ENCODE measurements around the gene CFAP90.

The CFAP90 gene

GRCh38 chr5:7886849-7887475 is 36.0 kb upstream of the CFAP90 start:
- Mint-ChIP-seq H3K9me3 (no peaks in the 10 kb centered on the region), H3K4me3 (no peak overlapping the region), H3K4me1 (no peaks in the 10 kb centered on the region), H3K36me3 (ENCODE audit: low read depth) (peaks cover 66% of the 10 kb centered on the region), H3K27ac (no peak overlapping the region), H3K27me3 (ENCODE audit: low read depth, poor library complexity) (no peaks in the 10 kb centered on the region)
- peak; percentile 49 for TF ChIP-seq CTCF (IDR thresholded peaks at IDR 0.05)
- no peak for DNase-seq

DNA sequence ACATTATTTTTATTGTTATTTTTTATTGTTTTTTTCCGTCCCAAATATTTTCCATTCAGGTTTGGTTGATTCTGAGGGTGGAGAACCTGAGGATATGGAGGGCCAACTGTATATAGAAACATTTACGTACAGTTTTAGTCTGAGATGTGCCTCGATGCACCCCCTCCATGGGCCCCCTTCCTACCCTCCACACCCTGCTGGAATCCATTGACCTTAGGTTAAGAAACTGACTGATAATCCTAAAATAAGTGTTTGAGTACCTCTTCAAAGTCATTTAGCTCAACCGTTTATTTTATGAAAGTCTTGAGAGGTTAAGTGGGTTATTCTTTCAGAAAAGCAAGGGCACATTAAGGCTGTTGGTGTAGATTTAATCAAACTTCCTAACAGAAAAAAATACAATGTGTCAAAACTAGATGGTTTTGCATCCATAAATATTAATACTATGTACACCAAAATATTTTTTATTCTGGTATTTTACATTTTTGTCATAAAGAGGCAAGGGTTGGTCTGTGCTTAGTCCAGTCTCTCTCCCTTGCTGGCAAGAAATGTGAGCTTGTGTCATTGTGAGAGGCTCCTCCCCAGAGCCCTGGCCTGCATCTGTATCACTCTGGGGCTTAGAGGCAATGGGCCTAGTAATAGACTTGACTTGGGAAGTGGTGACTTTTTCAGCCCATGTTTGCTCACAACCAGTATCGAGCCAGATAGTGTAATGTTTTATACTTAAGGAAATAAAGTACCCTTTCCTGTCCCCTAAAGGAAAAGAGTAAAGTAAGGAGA is 33.7 kb upstream of the CFAP90 start:
- Mint-ChIP-seq H3K27ac (no peak overlapping the region), H3K4me3 (no peak overlapping the region)
- no peak for TF ChIP-seq CTCF (IDR thresholded peaks at IDR 0.05)

GRCh38 chr5:7882926-7883325 is 32.0 kb upstream of the CFAP90 start:
- no peaks in the 10 kb centered on the region for H3K27me3 Mint-ChIP-seq (ENCODE audit: low read depth, poor library complexity)
- TF ChIP-seq CTCF (IDR thresholded peaks at IDR 0.05): no peak
- peaks cover 59% of the 10 kb centered on the region for H3K36me3 Mint-ChIP-seq (ENCODE audit: low read depth)
- H3K9me3 Mint-ChIP-seq: no peaks in the 10 kb centered on the region
- no peak for DNase-seq
- H3K4me1 Mint-ChIP-seq: no peaks in the 10 kb centered on the region
- H3K27ac Mint-ChIP-seq: no peak overlapping the region
- H3K4me3 Mint-ChIP-seq: no peak overlapping the region

More for the DNA sequence above, 33.7 kb upstream of the CFAP90 start:
- H3K27me3 Mint-ChIP-seq (ENCODE audit: low read depth, poor library complexity): no peaks in the 10 kb centered on the region
- no peaks in the 10 kb centered on the region for H3K9me3 Mint-ChIP-seq
- peaks cover 65% of the 10 kb centered on the region for H3K36me3 Mint-ChIP-seq (ENCODE audit: low read depth)
- DNase-seq: no peak
- H3K4me1 Mint-ChIP-seq: no peaks in the 10 kb centered on the region

DNA sequence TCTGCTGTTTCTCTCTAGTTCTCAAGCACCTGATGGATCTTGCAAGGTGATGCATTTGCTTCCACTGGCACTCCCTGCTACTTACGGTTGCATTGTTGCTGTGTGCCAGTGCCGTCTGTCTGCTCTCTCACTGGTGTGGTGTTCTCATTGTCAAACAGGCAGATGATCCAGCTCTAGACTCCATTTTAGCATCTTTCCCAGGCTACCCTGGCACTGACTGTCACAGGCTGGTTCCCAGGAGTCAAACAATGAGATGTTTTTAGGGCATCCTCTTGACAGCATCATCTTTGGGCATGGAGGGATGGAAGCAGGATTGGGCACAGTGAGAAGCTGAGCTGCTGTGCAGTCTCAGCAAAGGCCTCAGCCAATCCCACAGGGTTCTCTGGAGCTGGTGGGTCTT is 30.9 kb upstream of the CFAP90 start:
- no peak overlapping the region for H3K27ac Mint-ChIP-seq
- peaks cover 59% of the 10 kb centered on the region for H3K36me3 Mint-ChIP-seq (ENCODE audit: low read depth)
- H3K27me3 Mint-ChIP-seq (ENCODE audit: low read depth, poor library complexity): no peaks in the 10 kb centered on the region
- H3K4me3 Mint-ChIP-seq: no peak overlapping the region
- H3K4me1 Mint-ChIP-seq: no peaks in the 10 kb centered on the region
- DNase-seq: no peak
- no peak for TF ChIP-seq CTCF (IDR thresholded peaks at IDR 0.05)
- H3K9me3 Mint-ChIP-seq: no peaks in the 10 kb centered on the region

- H3K4me1 Mint-ChIP-seq: no peaks in the 10 kb centered on the region
- H3K4me3 Mint-ChIP-seq: no peak overlapping the region
- H3K9me3 Mint-ChIP-seq: no peaks in the 10 kb centered on the region
- H3K27me3 Mint-ChIP-seq (ENCODE audit: low read depth, poor library complexity): no peaks in the 10 kb centered on the region
- peaks cover 57% of the 10 kb centered on the region for H3K36me3 Mint-ChIP-seq (ENCODE audit: low read depth)
- no peak for DNase-seq
- H3K27ac Mint-ChIP-seq: peak overlapping the region; percentile 32
- TF ChIP-seq CTCF (IDR thresholded peaks at IDR 0.05): no peak
Observed at GRCh38 chr5:7881091-7881490, 30.2 kb upstream of the CFAP90 start.

Measured in nephron progenitor cell (in vitro differentiated cells).